ENCODE measurements around the gene TF.

TF gene

GRCh38 chr3:133821767-133822638 is 75.8 kb downstream of the TF start:
- DNase-seq: no peak
- CTCF ChIA-PET: interaction anchor here (0.6 to 1.4 kb wide), 5 partner anchors 9 to 128 kb away, joined by 3 to 6 read pairs (median 3); no protein-coding TSS in a partner anchor
- POLR2A ChIA-PET: no interaction called here
- Histone ChIP-seq H3K4me1 (ENCODE audit: control extremely low read depth in 1 of 4, control insufficient read depth in 4 of 4, insufficient read depth in 4 of 4, low read length in 3 of 4) (peaks cover 0 to 2% (median 0%) of the 10 kb centered on the region in 4 experiments), H3K27ac (ENCODE audit: insufficient read depth in 1 of 2, low read depth in 1 of 2, low read length in 2 of 2, poor library complexity in 1 of 2, severe bottlenecking in 2 of 2) (no peak overlapping the region), H3K4me3 (ENCODE audit: control insufficient read depth in 1 of 7, extremely low read depth in 1 of 7, insufficient read depth in 4 of 7, low read depth in 2 of 7, low read length in 6 of 7) (no peak overlapping the region), H3K27me3 (replicated peaks in 2 of 5; ENCODE audit: control insufficient read depth in 4 of 5, insufficient read depth in 5 of 5, low read length in 4 of 5) (no peaks in the 10 kb centered on the region), H3K9me3 (ENCODE audit: control extremely low read depth in 1 of 5, control insufficient read depth in 4 of 5, insufficient read depth in 2 of 5, low read depth in 1 of 5, low read length in 4 of 5) (no peaks in the 10 kb centered on the region), H3K36me3 (ENCODE audit: control insufficient read depth in 4 of 4, insufficient read depth in 4 of 4, low read length in 3 of 4) (peaks cover 10 to 69% (median 54%) of the 10 kb centered on the region in 4 experiments)
- WGBS (ENCODE audit: insufficient coverage): 87% methylated on average over 8 of the region's 8 CpGs

GRCh38 chr3:133824961-133825485 is 78.8 kb downstream of the TF start:
- no peak overlapping the region for H3K27ac ChIP-seq (ENCODE audit: insufficient read depth in 1 of 2, low read depth in 1 of 2, low read length in 2 of 2, poor library complexity in 1 of 2, severe bottlenecking in 2 of 2)
- WGBS (ENCODE audit: insufficient coverage): 93% methylated on average over 8 of the region's 8 CpGs
- POLR2A ChIA-PET: no interaction called here
- DNase-seq: no peak
- H3K9me3 ChIP-seq (ENCODE audit: control extremely low read depth in 1 of 5, control insufficient read depth in 4 of 5, insufficient read depth in 2 of 5, low read depth in 1 of 5, low read length in 4 of 5): no peaks in the 10 kb centered on the region
- CTCF ChIA-PET: interaction anchor here (1.3 kb wide), 1 partner anchor 30 kb away, joined by 3 read pairs; no protein-coding TSS in a partner anchor
- H3K27me3 ChIP-seq (replicated peaks in 2 of 5; ENCODE audit: control insufficient read depth in 4 of 5, insufficient read depth in 5 of 5, low read length in 4 of 5): no peaks in the 10 kb centered on the region
- no peak overlapping the region for H3K4me3 ChIP-seq (ENCODE audit: control insufficient read depth in 1 of 7, extremely low read depth in 1 of 7, insufficient read depth in 4 of 7, low read depth in 2 of 7, low read length in 6 of 7)
- H3K36me3 ChIP-seq (ENCODE audit: control insufficient read depth in 4 of 4, insufficient read depth in 4 of 4, low read length in 3 of 4): peaks cover 6 to 50% (median 36%) of the 10 kb centered on the region in 4 experiments
- no peaks in the 10 kb centered on the region for H3K4me1 ChIP-seq (ENCODE audit: control extremely low read depth in 1 of 4, control insufficient read depth in 4 of 4, insufficient read depth in 4 of 4, low read length in 3 of 4)

GRCh38 chr3:133825969-133826727 is 80.0 kb downstream of the TF start:
- Histone ChIP-seq H3K4me3 (ENCODE audit: control insufficient read depth in 1 of 7, extremely low read depth in 1 of 7, insufficient read depth in 4 of 7, low read depth in 2 of 7, low read length in 6 of 7) (no peak overlapping the region), H3K27me3 (replicated peaks in 2 of 5; ENCODE audit: control insufficient read depth in 4 of 5, insufficient read depth in 5 of 5, low read length in 4 of 5) (peaks cover 0 to 2% (median 0%) of the 10 kb centered on the region in 5 experiments), H3K27ac (ENCODE audit: insufficient read depth in 1 of 2, low read depth in 1 of 2, low read length in 2 of 2, poor library complexity in 1 of 2, severe bottlenecking in 2 of 2) (no peak overlapping the region), H3K4me1 (ENCODE audit: control extremely low read depth in 1 of 4, control insufficient read depth in 4 of 4, insufficient read depth in 4 of 4, low read length in 3 of 4) (no peaks in the 10 kb centered on the region), H3K9me3 (ENCODE audit: control extremely low read depth in 1 of 5, control insufficient read depth in 4 of 5, insufficient read depth in 2 of 5, low read depth in 1 of 5, low read length in 4 of 5) (no peaks in the 10 kb centered on the region), H3K36me3 (ENCODE audit: control insufficient read depth in 4 of 4, insufficient read depth in 4 of 4, low read length in 3 of 4) (peaks cover 0 to 39% (median 26%) of the 10 kb centered on the region in 4 experiments)
- DNase-seq: no peak
- WGBS (ENCODE audit: insufficient coverage): 96% methylated on average over 7 of the region's 12 CpGs
- CTCF ChIA-PET: no interaction called here
- POLR2A ChIA-PET: no interaction called here

GRCh38 chr3:133827136-133827535 is 80.9 kb downstream of the TF start:
- ChIA-PET POLR2A (no interaction called here), CTCF (interaction anchor here (0.8 kb wide), 1 partner anchor 9 kb away, joined by 3 read pairs; no protein-coding TSS in a partner anchor)
- Histone ChIP-seq H3K4me3 (ENCODE audit: control insufficient read depth in 1 of 7, extremely low read depth in 1 of 7, insufficient read depth in 4 of 7, low read depth in 2 of 7, low read length in 6 of 7) (no peak overlapping the region), H3K36me3 (ENCODE audit: control insufficient read depth in 4 of 4, insufficient read depth in 4 of 4, low read length in 3 of 4) (peaks cover 0 to 29% (median 18%) of the 10 kb centered on the region in 4 experiments), H3K27me3 (replicated peaks in 2 of 5; ENCODE audit: control insufficient read depth in 4 of 5, insufficient read depth in 5 of 5, low read length in 4 of 5) (peaks cover 0 to 2% (median 0%) of the 10 kb centered on the region in 5 experiments), H3K9me3 (ENCODE audit: control extremely low read depth in 1 of 5, control insufficient read depth in 4 of 5, insufficient read depth in 2 of 5, low read depth in 1 of 5, low read length in 4 of 5) (no peaks in the 10 kb centered on the region), H3K27ac (ENCODE audit: insufficient read depth in 1 of 2, low read depth in 1 of 2, low read length in 2 of 2, poor library complexity in 1 of 2, severe bottlenecking in 2 of 2) (no peak overlapping the region), H3K4me1 (ENCODE audit: control extremely low read depth in 1 of 4, control insufficient read depth in 4 of 4, insufficient read depth in 4 of 4, low read length in 3 of 4) (no peaks in the 10 kb centered on the region)
- no peak for DNase-seq
- WGBS (ENCODE audit: insufficient coverage): no CpG with 5 or more reads among the region's 1 CpG

- Histone ChIP-seq H3K4me3 (ENCODE audit: control insufficient read depth in 1 of 7, extremely low read depth in 1 of 7, insufficient read depth in 4 of 7, low read depth in 2 of 7, low read length in 6 of 7) (no peak overlapping the region), H3K27ac (ENCODE audit: insufficient read depth in 1 of 2, low read depth in 1 of 2, low read length in 2 of 2, poor library complexity in 1 of 2, severe bottlenecking in 2 of 2) (no peak overlapping the region), H3K27me3 (replicated peaks in 2 of 5; ENCODE audit: control insufficient read depth in 4 of 5, insufficient read depth in 5 of 5, low read length in 4 of 5) (peaks cover 0 to 2% (median 0%) of the 10 kb centered on the region in 5 experiments), H3K4me1 (ENCODE audit: control extremely low read depth in 1 of 4, control insufficient read depth in 4 of 4, insufficient read depth in 4 of 4, low read length in 3 of 4) (no peaks in the 10 kb centered on the region), H3K9me3 (ENCODE audit: control extremely low read depth in 1 of 5, control insufficient read depth in 4 of 5, insufficient read depth in 2 of 5, low read depth in 1 of 5, low read length in 4 of 5) (no peaks in the 10 kb centered on the region), H3K36me3 (ENCODE audit: control insufficient read depth in 4 of 4, insufficient read depth in 4 of 4, low read length in 3 of 4) (peaks cover 0 to 24% (median 15%) of the 10 kb centered on the region in 4 experiments)
- CTCF ChIA-PET: interaction anchor here (0.8 to 1.3 kb wide), 2 partner anchors 9 to 12 kb away, joined by 3 read pairs; no protein-coding TSS in a partner anchor
- no peak for DNase-seq
- POLR2A ChIA-PET: no interaction called here
- WGBS (ENCODE audit: insufficient coverage): no CpG with 5 or more reads among the region's 4 CpGs
Measured at GRCh38 chr3:133827684-133828083, 81.5 kb downstream of the TF start.

GRCh38 chr3:133828576-133829309 is 82.5 kb downstream of the TF start:
- H3K4me3 ChIP-seq (ENCODE audit: control insufficient read depth in 1 of 7, extremely low read depth in 1 of 7, insufficient read depth in 4 of 7, low read depth in 2 of 7, low read length in 6 of 7): no peak overlapping the region
- DNase-seq: no peak
- peaks cover 0 to 2% (median 0%) of the 10 kb centered on the region in 5 experiments for H3K27me3 ChIP-seq (replicated peaks in 2 of 5; ENCODE audit: control insufficient read depth in 4 of 5, insufficient read depth in 5 of 5, low read length in 4 of 5)
- ChIA-PET CTCF (interaction anchor here (0.5 to 2.1 kb wide), 3 partner anchors 11 to 153 kb away, joined by 3 to 6 read pairs (median 3); no protein-coding TSS in a partner anchor), POLR2A (no interaction called here)
- no peak overlapping the region for H3K27ac ChIP-seq (ENCODE audit: insufficient read depth in 1 of 2, low read depth in 1 of 2, low read length in 2 of 2, poor library complexity in 1 of 2, severe bottlenecking in 2 of 2)
- 97% methylated on average over 10 of the region's 12 CpGs for WGBS (ENCODE audit: insufficient coverage)
- peaks cover 0 to 15% (median 12%) of the 10 kb centered on the region in 4 experiments for H3K36me3 ChIP-seq (ENCODE audit: control insufficient read depth in 4 of 4, insufficient read depth in 4 of 4, low read length in 3 of 4)
- H3K4me1 ChIP-seq (ENCODE audit: control extremely low read depth in 1 of 4, control insufficient read depth in 4 of 4, insufficient read depth in 4 of 4, low read length in 3 of 4): no peaks in the 10 kb centered on the region
- no peaks in the 10 kb centered on the region for H3K9me3 ChIP-seq (ENCODE audit: control extremely low read depth in 1 of 5, control insufficient read depth in 4 of 5, insufficient read depth in 2 of 5, low read depth in 1 of 5, low read length in 4 of 5)

Data from common myeloid progenitor, CD34-positive (primary cell).